ENCODE measurements around the gene CEP68.
"Not testable (repeated sequence)": the region's sequence is repeated elsewhere in the genome, so short reads cannot be mapped to it uniquely, and the experiment has no call there.

The CEP68 gene

GRCh38 chr2:65056215-65057053 lies at the start of gene CEP68:
Gene CEP68, plus strand, starts transcription at chr2:65056416. Its CDS starts 13,029 bp downstream, at chr2:65069445.
- peak; percentile 96 for DNase-seq

GRCh38 chr2:65013776-65014175 lies 42.4 kb upstream of the CEP68 start:
- no peak for DNase-seq

- no peak for DNase-seq
Measured at GRCh38 chr2:65015731-65016130, 40.5 kb upstream of the CEP68 start.

GRCh38 chr2:65016789-65017188 lies 39.4 kb upstream of the CEP68 start:
- DNase-seq, result no peak

GRCh38 chr2:65017335-65017734 lies 38.9 kb upstream of the CEP68 start:
- DNase-seq, result no peak

- no peak for DNase-seq
Measured at GRCh38 chr2:65018141-65018582, 38.1 kb upstream of the CEP68 start.

- no peak for DNase-seq
Measured at GRCh38 chr2:65019010-65019409, 37.2 kb upstream of the CEP68 start.

- no peak for DNase-seq
Measured at GRCh38 chr2:65019675-65020195, 36.5 kb upstream of the CEP68 start.

GRCh38 chr2:65020251-65020650 lies 36.0 kb upstream of the CEP68 start:
- DNase-seq, result not testable (repeated sequence)

GRCh38 chr2:65020943-65021528 lies 35.2 kb upstream of the CEP68 start:
- no peak for DNase-seq

GRCh38 chr2:65021709-65022108 lies 34.5 kb upstream of the CEP68 start:
- no peak for DNase-seq

- DNase-seq, result no peak
Measured at GRCh38 chr2:65022189-65022588, 34.0 kb upstream of the CEP68 start.

- DNase-seq, result no peak
Measured at GRCh38 chr2:65023742-65024141, 32.5 kb upstream of the CEP68 start.

- DNase-seq, result no peak
Measured at GRCh38 chr2:65024149-65024829, 31.9 kb upstream of the CEP68 start.

- no peak for DNase-seq
Measured at GRCh38 chr2:65025453-65026123, 30.6 kb upstream of the CEP68 start.

GRCh38 chr2:65026154-65026553 lies 30.1 kb upstream of the CEP68 start:
- DNase-seq, result no peak

GRCh38 chr2:65026704-65027464 lies 29.3 kb upstream of the CEP68 start:
- DNase-seq, result no peak

- no peak for DNase-seq
Measured at GRCh38 chr2:65027616-65028244, 28.5 kb upstream of the CEP68 start.

GRCh38 chr2:65030476-65031332 lies 25.5 kb upstream of the CEP68 start:
- no peak for DNase-seq

GRCh38 chr2:65031341-65032018 lies 24.7 kb upstream of the CEP68 start:
- peak; percentile 74 for DNase-seq

Data from NCI-H1105 (cell line).